Measurements from ENCODE around the gene SAMD1.

SAMD1 gene

GRCh38 chr19:14112051-14112808 is 21.7 kb upstream of the SAMD1 start:
- Histone ChIP-seq H3K4me1 (no peaks in the 10 kb centered on the region), H3K9me3 (no peaks in the 10 kb centered on the region), H3K36me3 (no peaks in the 10 kb centered on the region), H3K4me3 (ENCODE audit: low read depth, low read length) (no peak overlapping the region), H3K27me3 (no peaks in the 10 kb centered on the region)
- DNase-seq = no peak
- no peak for TF ChIP-seq CTCF (IDR thresholded peaks at IDR 0.05; ENCODE audit: low read depth, low read length)

GRCh38 chr19:14111486-14111885 is 20.9 kb upstream of the SAMD1 start:
- no peak for DNase-seq
- no peak for TF ChIP-seq CTCF (IDR thresholded peaks at IDR 0.05; ENCODE audit: low read depth, low read length)
- no peaks in the 10 kb centered on the region for H3K9me3 ChIP-seq
- no peaks in the 10 kb centered on the region for H3K36me3 ChIP-seq
- H3K4me1 ChIP-seq = no peaks in the 10 kb centered on the region
- H3K27me3 ChIP-seq = no peaks in the 10 kb centered on the region
- H3K4me3 ChIP-seq (ENCODE audit: low read depth, low read length) = no peak overlapping the region

GRCh38 chr19:14110650-14111049 is 20.1 kb upstream of the SAMD1 start:
- Histone ChIP-seq H3K4me1 (no peaks in the 10 kb centered on the region), H3K27me3 (no peaks in the 10 kb centered on the region), H3K36me3 (no peaks in the 10 kb centered on the region; the same call in 1 of the 2 replicates), H3K9me3 (no peaks in the 10 kb centered on the region), H3K4me3 (ENCODE audit: low read depth, low read length) (no peak overlapping the region)
- no peak for DNase-seq
- no peak for TF ChIP-seq CTCF (IDR thresholded peaks at IDR 0.05; ENCODE audit: low read depth, low read length)

GRCh38 chr19:14107581-14108461 is 17.3 kb upstream of the SAMD1 start:
- Histone ChIP-seq H3K4me1 (no peaks in the 10 kb centered on the region), H3K36me3 (no peaks in the 10 kb centered on the region; the same call in 1 of the 2 replicates), H3K9me3 (no peaks in the 10 kb centered on the region), H3K27me3 (no peaks in the 10 kb centered on the region), H3K4me3 (ENCODE audit: low read depth, low read length) (no peak overlapping the region)
- no peak for TF ChIP-seq CTCF (IDR thresholded peaks at IDR 0.05; ENCODE audit: low read depth, low read length)
- no peak for DNase-seq

- DNase-seq = no peak
- no peak overlapping the region for H3K4me3 ChIP-seq (ENCODE audit: low read depth, low read length)
These were observed 16.3 kb upstream of the SAMD1 start for GRCh38 chr19:14106840-14107239.

More at GRCh38 chr19:14106840-14107239, 16.3 kb upstream of the SAMD1 start:
- Histone ChIP-seq H3K4me1 (no peaks in the 10 kb centered on the region), H3K27me3 (no peaks in the 10 kb centered on the region), H3K9me3 (no peaks in the 10 kb centered on the region), H3K36me3 (peaks cover 3% of the 10 kb centered on the region)
- TF ChIP-seq CTCF (IDR thresholded peaks at IDR 0.05; ENCODE audit: low read depth, low read length) = no peak

Measured in BE2C (cell line).